H1 (cell line): ENCODE data around the gene TYW5. TPM values are rescaled to one million over a fixed set of nuclear protein-coding genes. Genes with fewer than 3 reads are reported as not detected.

ENCODE experiments used
- RXRA ChIP-seq: IDR thresholded peaks from 2 replicates; pipeline ENCODE4 v1.6.1; 2011; ENCODE audit warnings: low read depth, mild to moderate bottlenecking, low read length, moderate library complexity; ENCODE audit not compliant: insufficient read depth
- polyA plus RNA-seq, 7 experiments: library from polyadenylated mRNA; depleted of rRNA in 3 of 7; stranded (reverse) in 5 of 7; unstranded in 2 of 7; fragments of >200 nt in 5 of 7; fragments of 200-250 nt in 2 of 7; gene quantifications; 1 replicate in 5 of 7; 2 replicates in 1 of 7; 4 replicates in 1 of 7; pipeline versions ENCODE4 v1.2.1 to v1.2.3, GENCODE V29; 2011 to 2013; ENCODE audit warnings: missing spikeins in 2 of 7, mixed read lengths in 2 of 7
- total RNA-seq: library from RNA; stranded (reverse); fragmentation: NEBNext Ultra II Directional; extraction: Animal tissue kit (Norgen Biotek cat#: 25700); gene quantifications from 2 replicates; pipeline ENCODE4 v1.2.1, GENCODE V29; 2021

The TYW5 gene
- total and polyA plus RNA-seq, 2 of the 8 experiments (the other 6 are each of a cell fraction or from before 2014, with no cell fraction given): 5.4 to 11.3 TPM

GRCh38 chr2:199926806-199927205 is 28.5 kb downstream of the TYW5 start (continued):
- TF ChIP-seq RXRA: no peak
